GM12874 (cell line): ENCODE data around the gene SCN5A.

Source experiments
- CTCF ChIP-seq: IDR thresholded peaks from 2 replicates; pipeline ENCODE4 v1.5.1; 2011; ENCODE audit warnings: low read depth, mild to moderate bottlenecking, control low read depth, low read length, moderate library complexity; ENCODE audit not compliant: insufficient read depth

SCN5A gene

DNA sequence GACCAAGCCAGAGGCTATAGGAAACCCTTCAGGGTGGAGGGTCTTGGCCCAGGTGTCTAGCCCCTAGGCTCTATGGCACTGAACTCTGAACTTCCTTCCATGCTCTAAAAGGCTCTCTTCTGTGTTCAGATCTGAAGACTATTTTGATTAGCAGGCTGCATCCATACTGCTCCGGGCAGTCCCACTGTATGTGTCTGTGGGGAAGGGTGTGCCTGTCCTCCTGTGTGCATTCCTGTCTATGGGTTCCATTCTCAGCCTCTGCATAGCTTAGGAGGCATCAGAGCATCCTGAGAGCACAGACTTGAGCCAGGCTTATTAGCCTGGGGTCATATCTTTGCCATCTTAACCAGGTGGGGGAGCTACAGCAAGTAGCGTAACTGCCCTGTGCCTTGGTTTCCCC lies 115.3 kb downstream of the SCN5A start:
- TF ChIP-seq CTCF = no peak

DNA sequence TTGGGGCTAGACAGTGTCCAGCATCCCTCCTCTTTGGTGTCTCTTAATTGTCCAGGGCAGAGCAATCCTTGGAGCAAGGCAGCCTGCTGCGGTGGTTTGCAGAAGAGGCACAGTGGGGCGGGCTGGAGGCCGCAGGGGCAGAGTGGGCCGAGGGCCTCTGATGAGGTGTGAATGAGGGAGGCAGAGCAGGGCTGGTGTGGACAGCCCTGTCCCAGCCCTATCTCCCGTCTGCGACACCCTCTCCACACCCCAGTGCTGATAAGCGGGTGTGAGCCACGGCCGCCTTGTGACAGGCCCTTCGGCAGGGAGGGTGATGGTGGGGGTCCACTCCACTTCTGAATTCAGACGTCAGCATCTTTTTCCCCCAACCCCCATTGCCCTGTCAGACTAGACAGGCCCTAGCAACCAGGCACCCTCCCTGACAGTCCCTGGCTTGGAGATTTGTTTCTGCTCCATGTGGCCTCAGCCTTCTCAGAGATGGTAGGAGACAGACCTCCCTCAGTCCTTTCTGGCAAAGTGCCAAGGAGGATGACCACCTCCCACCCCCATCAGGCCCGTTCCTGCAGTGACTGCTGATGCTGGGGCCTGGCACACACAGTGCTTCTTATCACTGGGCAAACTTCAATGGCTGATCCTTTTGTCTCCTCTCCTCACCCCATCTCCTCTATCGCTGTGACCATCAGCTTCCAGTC lies 116.1 kb downstream of the SCN5A start:
- TF ChIP-seq CTCF = no peak

DNA sequence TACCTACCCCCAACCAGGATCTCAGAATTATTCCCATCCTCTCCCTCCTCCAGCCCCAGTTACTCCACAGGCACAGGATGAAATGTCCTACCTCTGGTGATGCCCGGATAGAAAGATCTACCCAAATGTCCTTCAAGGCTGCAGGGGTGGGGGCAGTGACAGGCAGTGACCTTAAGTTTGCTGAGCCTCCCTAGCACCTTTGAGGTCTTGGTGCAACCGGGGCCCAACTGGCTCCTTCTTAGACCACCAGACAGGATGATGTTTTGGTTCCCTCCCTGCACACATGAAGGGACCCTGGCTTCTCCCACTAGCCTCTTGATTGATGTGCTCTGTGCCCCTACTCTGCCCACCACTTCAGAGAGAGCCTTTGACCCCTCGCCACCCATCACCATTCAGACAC lies 117.0 kb downstream of the SCN5A start:
- no peak for TF ChIP-seq CTCF

- TF ChIP-seq CTCF = peak; percentile 21; the same call in 1 of the 2 replicates
Observed at GRCh38 chr3:38528457-38528856, 121.0 kb downstream of the SCN5A start.

DNA sequence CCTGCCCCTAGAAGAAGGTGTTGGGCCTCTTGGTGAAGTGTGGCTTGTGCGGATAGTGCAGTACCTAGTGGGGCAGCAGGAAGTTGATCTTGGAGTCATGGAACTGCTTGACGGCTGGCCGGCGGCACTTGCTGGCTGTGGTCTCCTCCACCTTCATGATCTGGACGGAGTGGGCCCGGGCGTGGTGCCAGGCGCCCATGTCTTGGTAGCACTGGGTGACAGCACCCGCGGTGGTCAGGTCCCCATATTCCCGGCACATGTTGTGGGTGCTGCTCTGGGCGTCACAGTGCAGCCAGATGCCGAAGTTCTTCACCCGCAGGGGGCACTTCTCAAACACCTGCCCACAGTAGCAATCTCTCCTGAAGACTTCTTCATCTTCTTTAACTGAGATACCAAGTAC lies 122.7 kb downstream of the SCN5A start:
- TF ChIP-seq CTCF = no peak

GRCh38 chr3:38524141-38524739 lies 125.2 kb downstream of the SCN5A start:
- no peak for TF ChIP-seq CTCF

DNA sequence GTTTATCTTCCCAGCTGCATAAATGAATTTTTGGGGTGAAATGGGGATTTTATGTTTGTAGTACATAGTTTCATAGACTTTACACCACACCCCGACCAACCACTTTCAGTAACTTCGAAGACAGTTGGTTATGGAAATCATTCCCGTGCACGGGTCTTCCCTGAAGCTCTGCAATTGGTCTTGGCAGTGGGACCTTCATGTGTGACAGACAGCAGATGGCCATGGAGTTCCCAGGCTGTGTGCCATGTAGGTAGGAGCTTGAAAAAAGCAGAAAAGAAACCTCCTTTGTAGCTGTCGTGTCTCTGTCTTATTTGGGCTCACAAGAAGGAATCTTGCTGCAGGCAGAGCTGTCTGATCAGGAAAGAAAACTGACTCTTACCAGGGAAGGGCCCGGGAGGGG lies 127.5 kb downstream of the SCN5A start:
- TF ChIP-seq CTCF = no peak
